Umbilical cord (tissue), 2 donors: ENCODE results near the gene TANK. TPM values are rescaled to one million over a fixed set of nuclear protein-coding genes. Genes with fewer than 3 reads are reported as not detected.
"Not testable (repeated sequence)": the region's sequence is repeated elsewhere in the genome, so short reads cannot be mapped to it uniquely, and the experiment has no call there.

ENCODE experiments used
- DNase-seq: peaks from one replicate; pipeline ENCODE4 v3.0.0-alpha.2; 2015; ENCODE audit warnings: low spot score
- total RNA-seq: library from RNA; depleted of rRNA; stranded (reverse); fragments of >200 nt; gene quantifications from one replicate; pipeline ENCODE4 v1.2.3, GENCODE V29; 2014; ENCODE audit warnings: low replicate concordance; ENCODE audit not compliant: insufficient read depth

Gene TANK
- total RNA-seq, 1 donor from 2014 or later, result 134 TPM

DNA sequence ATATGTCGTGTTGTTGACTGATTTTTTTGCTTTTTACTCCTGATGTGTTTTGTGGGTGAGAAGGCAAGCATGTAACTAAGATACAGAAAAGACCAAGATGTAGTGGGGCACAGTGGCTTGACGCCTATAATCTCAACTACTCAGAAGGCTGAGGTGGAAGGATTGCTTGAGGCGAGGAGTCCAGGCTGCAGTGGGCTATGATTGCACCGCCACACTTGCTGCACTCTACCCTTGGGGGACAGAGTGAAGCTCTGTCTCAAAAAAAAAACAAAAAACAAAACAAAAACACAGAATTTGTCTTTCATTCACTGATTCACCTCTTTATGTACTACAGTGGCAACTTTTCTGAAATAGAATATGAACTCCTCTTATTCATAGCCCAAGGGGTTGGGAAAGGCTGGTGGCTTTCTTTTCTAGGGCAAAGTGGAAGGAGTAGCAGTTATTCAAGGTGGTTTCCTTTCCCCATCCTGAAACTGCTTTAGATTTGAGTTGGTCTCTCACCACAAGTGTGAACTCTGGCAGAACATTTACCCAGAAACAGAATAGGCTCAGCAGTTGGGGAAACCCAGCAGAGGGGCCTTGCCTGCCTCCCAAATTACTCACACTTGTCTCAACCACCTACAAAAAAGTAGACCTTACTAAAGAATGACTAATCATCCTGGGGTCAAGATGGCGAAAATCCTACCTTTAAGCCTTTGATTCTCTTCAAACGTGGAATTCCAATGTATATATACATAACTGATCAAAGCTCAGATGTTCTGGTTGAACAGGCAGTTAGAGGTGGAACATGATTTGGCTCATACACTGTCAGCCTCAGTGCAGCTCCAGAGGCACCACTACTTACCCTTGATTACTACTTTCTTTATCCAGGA, 6.5 kb downstream of the TANK start:
- no peak for DNase-seq

DNA sequence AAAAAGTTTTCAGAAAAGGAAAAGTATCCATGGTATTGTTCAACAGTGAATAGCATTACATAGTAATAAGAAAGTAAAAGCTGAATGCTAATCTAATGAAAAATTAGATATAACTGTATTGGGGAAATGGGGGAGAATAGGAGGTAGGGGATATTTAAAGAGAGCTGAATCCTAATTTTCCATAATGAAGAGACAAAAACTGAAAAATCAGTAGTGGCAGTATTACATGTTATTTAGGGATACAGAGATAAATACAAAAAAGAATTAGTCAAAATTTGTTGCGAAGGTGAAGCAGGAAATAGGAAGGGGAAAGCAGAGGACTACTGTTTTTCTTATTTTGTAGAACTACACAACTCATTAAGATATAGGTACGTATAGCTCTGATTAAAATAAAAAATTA, 9.1 kb downstream of the TANK start:
- no peak for DNase-seq

DNA sequence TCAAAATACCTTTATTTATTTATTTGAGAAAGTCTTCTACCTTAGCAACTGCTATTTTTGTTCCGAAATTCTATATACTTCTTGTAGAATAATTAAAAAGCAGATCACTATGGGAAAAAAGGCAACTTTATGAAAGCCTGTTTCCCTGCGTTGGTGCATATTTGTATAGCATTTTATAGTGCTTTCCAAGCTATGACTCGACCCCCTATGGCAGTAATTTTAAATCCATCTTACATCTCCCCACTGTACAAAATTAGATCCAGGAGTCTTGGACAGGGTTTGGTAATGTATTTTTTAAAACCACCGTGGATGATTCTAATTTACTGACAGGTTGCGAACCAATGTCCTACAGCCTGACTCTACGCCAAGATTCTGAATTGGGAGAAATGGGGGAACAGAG, 10.1 kb downstream of the TANK start:
- DNase-seq, result no peak

DNA sequence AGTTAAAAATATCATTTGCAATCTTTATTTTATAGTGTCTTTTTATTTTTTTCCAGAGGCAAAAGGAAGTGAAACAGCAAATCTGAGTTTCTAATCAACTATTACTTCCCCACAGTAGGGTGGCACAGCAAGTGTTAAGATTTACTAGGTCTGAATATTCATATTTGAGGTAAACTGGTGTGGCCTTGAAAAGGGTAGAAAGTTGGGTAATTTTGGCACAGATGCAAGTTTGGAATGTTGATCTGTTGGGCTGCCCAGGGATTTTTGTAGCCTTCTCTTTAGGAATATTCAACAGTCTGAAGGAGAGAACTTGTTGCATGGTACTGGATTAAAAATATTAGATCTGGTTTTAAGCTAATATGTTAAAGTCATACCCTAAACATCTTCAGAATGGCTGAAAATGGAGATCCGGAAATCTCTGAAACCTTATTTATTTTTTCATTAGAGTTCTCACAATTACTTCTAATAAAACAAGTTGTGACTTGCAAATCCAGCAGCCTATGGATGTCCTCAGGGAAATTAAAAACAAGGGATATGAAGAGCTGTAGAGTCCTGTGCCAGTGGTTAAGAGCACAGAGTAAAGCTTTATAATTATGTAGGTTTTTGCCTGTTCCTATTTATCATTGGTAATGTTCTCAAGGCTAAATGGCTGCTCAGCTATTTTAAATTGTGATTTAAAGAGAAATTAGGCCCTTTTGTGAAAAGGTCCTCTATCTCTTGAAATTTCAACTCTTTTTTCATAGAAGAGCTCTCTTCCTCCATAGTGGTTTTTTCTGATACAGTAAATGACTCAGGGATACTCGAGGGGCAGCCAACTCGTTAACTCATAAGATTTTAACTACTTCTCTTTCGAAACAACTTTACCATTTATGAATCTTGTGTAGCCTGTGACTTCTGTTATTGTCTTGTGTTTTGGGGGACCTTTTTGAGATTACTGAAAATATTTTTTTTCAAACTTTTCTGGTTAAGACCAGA, 11.0 kb downstream of the TANK start:
- DNase-seq, result no peak

DNA sequence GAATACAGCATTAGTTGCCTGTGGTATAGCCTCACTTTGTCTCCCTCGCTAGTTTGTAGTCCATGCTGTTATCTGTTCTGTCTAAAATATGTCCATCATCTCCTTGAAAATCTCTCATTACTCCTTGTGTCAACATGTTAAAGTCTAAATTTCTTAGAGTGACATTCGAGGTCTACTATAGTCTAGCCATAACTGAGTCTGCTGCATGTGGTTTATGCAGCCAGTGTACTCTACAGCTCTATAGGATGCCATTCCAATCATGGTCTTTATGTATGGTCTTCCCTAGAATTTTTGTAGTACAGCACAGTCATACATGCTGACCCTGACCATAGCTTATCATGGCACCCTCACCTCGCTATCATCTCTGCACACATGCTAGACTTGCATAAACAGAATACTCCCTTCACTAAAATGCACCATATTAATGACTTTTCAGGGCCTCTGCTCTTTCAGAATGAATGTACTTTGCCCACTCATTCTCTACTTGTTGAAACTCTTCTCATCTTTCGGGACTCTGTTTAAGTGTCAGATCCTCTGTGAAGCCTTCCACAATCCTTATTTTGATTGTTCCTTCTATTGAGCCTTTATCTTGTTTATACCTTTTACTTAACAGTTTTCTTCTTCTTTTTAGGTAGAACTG, 12.8 kb downstream of the TANK start:
- DNase-seq, result no peak

DNA sequence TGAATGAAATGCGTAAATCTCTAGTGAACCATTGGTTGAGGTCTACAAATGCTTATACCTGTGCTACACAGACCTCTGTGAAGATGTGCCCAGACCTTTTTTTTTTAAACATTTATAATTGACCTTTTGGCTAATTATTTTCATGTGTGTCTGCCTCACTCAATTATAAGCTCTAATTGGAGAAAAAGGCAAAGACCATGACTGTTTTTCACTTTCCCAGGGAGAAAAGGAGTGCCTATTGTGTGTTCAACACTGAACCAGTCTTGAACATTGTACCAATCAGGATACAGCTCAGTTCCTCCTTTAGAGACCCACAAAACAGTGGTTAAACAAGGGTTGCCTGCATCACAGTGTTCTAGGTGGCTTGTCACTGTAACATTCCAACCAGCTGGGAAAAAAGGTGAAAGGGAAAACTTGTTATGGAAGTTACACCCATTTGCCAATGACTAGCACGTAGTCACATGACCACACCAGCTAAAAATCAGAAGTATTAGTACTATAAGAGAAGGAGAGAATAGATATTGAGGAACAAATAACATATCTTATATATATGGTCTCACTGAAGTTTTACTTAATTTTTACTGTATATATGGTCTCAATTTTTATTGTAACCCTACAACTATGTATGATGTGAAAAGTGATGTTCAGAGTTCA, 13.4 kb downstream of the TANK start:
- DNase-seq, result no peak

DNA sequence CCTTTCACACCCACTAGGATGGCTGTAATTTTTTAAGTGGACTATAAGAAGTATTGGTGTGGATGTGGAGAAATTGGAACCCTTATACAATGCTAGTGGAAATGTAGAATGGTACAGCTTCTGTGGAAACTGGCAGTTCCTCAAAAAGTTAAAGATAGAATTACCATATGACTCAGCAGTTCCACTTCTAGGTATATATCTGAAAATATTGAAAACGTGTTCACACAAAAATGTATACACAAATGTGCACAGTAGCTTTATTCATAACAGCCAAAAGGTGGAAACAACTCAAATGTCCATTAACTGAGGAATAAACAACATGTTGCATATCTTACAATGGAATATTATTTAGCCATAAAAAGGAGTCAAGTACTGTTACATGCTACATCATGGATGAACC, 17.7 kb downstream of the TANK start:
- DNase-seq, result no peak

DNA sequence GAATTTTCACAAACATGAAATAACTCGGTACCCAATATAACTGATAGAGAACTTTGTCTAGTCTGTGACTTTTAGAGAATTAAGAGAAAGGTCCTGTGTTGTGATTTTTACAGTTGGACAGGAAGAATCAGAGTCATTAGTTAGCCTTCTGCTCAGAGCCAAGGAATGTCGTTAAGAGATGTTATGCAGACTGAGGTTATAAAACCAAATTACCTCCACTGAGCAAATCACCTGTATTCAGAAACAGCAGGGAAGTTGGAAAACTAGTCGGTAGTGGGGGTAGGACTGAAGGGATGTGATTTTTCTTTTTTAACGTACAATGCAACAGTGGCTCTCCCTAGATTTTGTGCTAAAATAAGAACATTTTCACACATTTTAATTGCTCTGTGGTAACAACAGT, 18.5 kb downstream of the TANK start:
- DNase-seq, result no peak

DNA sequence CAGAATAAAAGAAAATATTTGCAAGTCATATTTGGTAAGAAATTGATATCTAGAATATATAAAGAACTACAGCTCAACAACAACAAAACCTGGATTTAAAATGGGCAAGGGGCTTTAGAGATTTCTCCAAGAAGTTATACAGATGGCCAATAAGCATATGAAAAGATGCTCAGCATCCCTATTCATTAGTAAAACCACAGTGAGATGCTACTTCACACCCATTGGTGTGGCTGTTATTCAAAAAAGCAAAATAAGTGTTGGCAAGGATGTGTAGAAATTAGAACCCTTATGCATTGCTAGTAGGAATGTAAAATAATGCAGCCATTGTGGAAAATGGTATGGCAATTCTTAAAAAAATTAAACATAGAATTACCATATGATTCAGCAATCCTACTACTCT, 29.8 kb downstream of the TANK start:
- DNase-seq, result no peak

DNA sequence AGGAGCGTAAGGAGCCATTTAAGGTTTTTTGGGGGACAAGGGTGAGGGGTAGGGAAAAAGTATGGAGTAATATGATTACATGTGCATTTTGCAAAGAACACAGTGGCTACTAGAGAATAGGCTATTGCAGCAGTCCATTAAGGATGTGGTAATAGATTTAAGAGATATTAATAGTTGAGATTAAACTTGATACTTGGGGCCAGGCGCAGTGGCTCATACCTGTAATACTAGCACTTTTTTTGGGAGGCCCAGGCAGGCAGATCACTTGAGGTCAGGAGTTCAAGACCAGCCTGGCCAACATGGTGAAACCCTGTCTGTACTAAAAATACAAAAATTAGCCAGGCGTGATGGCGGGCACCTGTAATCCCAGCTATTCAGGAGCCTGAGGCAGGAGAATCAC, 35.4 kb downstream of the TANK start:
- not testable (repeated sequence) for DNase-seq

DNA sequence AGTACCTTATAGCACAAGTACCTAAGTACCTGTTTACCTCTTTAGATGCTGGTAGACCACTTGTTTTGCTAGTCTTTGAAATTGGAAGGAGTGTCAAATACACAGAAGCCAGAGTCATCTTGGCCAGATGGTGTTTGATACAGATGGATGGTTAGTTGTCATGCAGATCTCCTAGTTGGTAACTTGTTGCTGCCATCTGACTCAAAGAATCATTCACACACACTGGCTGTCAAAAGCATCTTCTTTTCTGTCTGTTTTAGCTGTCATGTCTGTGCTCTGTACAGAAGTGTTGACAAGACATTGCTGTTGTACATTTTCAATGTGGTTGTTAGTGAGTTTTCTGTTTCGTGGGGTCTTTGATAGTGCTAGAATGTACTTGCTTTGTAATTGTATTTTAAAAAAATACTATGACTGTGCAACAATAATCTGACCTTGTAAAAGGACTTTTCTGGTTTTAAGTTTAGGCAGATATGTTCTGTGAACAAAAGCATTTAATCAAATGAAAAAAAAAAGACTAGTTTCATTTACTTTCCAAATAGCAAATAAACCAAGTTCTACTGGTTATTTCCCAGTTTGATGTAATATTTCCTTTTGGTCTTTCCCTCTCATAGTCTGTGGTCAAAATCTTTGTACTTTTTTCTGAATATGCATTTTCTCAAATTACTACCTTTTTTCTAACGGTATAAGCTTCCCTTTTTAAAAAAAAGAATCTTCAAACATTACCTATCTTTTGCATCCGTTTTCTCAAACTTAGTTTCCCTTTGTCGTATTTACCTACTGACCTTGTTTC, 39.9 kb downstream of the TANK start:
- no peak for DNase-seq

DNA sequence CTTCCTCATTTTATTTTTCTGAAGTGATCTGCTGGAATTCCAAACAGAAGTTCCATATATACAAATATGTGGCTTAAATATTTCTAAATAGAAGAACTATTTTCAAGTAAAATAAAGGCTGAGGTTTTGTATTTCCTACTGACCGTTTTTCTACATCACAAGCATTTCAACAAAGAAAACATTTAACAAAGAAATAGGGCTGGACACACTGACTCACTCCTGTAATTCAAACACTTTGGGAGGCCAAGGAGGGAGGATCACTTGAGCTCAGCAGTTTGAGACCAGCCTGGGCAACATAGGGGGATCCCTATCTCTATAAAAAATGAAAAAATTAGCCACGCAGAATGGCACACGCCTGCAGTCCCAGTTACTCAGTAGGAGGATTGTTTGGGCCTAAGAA, 44.6 kb downstream of the TANK start:
- DNase-seq, result no peak

DNA sequence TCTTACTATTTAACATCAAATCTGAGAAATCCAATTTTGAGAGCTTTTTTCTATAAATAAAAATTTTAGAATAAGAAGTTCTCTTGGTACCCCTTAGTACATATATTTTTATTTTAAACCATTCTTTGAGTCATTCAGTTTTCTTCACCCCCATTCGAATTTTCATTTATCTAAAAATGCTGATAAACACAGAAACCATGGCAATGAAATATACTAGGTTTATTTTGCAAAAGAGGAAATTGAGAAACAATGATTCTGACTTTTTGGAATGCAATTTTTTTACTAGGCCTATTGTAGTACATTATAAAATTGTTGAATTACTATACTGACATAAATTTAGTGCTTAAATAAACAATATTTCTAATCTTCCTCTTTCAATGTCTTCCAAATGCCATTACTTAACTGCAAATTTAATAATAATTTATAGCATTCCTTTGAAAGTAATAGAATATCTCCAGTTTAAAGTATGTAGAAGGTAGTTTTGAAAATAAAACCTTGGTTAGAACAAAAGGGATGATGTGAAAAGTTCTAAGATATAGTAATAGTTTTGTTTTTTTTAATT, 46.3 kb downstream of the TANK start:
- DNase-seq, result no peak

DNA sequence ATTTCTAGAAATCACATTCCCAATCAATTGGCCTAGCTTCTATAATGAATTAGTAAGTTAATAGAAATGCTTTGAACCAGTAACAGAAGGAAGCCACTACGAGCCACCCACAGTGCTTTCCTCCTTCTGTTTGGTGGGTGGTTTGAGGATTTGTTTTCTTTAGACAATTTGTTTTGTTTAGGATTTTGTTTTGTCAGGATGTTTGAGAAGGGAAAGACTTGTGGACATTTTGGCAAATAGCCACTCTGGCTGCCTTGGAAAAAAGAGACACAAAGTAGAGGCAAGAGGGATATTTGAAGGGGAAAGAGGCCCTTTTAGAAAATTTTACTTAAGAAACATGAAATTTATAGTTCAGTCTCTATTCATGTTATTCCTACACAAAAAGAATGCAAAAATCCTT, 47.7 kb downstream of the TANK start:
- no peak for DNase-seq

DNA sequence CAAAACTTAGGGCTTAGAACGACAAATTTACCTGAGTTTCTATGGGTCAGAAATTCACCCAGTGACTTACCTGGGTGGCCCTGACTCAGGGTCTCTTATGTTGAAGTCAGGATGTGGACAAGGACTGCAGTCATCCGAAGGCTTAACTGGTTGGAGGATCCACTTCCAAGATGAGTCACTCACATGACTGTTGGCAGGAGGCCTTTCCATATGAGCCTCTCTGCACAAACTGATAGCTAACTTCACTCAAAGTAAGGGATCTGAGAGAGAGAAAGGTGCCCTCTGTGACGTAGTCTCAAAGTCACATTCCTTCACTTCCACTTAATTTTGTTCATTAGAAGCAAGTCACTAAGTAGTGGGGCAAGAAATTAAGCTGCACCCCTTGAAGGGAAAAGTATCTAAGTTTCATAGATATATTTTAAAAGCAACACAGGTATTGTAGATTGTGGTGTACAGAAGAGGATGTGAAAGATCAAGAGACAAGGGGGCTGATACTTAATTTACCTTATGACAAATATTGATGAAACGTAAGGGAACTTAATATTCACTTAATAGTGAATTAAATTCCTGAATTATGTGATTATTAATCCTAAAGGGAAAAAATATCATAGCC, 48.4 kb downstream of the TANK start:
- peak; percentile 21 for DNase-seq

DNA sequence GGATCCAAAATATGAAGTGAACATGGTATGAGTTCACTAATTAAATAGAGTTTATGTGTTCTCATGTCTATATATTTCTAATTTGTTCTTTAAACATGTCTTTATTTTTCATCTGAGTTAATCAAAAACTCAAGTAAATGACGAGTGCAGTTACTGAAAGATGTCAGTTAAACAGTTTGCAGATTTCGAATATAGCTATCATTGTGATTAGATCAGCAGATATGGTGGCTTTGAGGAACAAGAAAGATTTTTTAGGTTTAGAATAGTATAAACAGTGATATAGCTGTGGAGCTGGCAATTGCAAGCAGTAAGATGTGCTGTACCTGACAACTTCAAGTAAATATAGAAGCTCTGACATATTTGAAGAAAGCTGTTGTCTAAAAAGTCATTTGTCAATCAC, 49.7 kb downstream of the TANK start:
- DNase-seq, result no peak

DNA sequence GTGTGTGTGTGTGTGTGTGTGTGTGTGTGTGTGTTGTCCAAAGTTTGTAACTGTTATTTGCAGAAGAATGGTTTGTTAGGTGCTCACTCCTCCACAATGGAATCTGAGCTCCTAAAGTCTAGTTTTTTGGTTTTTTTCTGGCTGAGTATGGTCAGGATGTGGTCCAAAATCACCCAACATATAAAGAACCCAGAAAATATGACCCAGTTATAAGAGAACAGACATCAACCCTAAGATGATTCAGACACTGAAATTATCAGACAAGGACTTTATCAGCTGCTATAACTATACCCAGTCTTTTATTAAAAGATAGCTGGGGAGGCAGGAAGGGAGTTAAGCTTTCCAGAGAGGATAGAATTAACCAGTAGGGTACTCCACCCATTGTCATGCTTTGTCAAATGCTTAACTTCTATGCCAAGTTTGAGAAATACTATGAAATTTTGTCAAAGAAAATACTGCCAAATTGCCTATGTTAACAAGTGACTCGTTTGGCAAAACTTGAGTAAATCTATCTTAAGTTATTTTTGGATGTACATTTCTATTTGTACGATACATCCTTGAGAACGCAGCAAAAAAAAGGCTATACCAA, 57.5 kb downstream of the TANK start:
- DNase-seq, result no peak

DNA sequence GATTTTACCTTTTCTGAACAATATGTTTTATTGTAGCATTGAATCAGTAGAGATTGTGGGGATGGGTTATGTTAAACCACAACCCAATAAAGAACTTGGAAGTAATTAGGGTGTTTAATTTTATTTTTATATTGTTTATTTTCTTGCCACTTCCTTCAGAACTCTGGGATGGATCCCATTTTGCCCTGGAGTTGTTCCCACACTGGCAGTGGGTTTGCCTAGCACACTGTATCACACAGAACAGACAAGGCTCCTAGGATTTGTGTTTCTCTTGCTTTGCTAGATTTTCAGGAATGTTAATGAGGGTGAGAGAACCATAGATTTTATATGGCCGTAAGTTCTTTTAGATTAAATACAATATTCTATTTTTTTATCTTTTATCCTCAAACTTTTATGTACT, 59.0 kb downstream of the TANK start:
- no peak for DNase-seq

DNA sequence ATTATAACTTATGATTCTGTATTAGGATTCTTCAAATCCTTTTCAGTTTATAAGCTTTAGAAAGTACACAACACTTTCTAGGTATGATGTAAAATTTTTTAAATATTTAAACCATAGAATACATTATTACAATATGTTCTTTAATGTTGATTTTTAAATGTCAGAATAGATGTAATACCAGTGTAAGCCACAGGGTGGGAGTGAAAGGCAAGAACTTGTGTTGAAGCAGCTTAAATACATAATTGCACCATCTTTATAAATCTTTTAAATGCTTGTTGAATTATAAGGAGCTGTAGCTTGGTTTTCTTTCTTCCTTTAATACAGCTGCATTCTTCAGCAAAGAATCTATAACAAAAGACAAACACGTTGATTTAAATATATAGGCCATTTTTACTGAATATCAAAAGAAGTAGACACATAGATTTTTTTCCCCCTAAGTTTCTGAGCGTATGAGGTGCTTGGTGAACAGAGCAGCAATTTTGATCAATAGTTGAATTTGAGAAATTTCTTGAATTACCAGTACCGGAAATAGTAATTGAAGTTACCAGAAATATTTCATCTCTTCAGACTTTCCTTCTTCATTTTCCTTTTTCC, 63.0 kb downstream of the TANK start:
- peak; percentile 52 for DNase-seq
